HepG2 (cell line): ENCODE measurements around the gene DCDC2. TPM values are rescaled to one million over a fixed set of nuclear protein-coding genes. Genes with fewer than 3 reads are reported as not detected.

ENCODE experiments used
- ATAC-seq: fragments of 200-7000 bp; cut with Tn5 transposase; 3 replicates; pipeline ENCODE4 v1.9.1; 2020; ENCODE audit warnings: mild to moderate bottlenecking, moderate library complexity
- BruUV-seq: library from RNA; stranded (reverse); fragments of 400-500 nt; replicated peaks from 2 replicates; lab custom pipeline; 2021; lab: Mats Ljungman, UMichigan
- CTCF ChIA-PET: fragments of 300-600 bp; formaldehyde crosslinking; extraction: SDS; loops from one replicate; lab custom pipeline; 2021; ENCODE audit warnings: low total read pairs, inconsistent platforms, low intra/inter-chr PET ratio; lab: Yijun Ruan, JAX
- POLR2A ChIA-PET: fragments of 350-600 bp; sonication (Branson Sonifier 250); formaldehyde crosslinking; loops from one replicate; lab custom pipeline; 2020; ENCODE audit warnings: antibody characterized with exemption, inconsistent platforms; lab: Yijun Ruan, JAX
- DNase-seq: peaks from one replicate; pipeline ENCODE4 v3.0.0-alpha.2; 2015; ENCODE audit warnings: low spot score
- FAIRE-seq: peaks from 3 replicates; lab custom pipeline; 2011; peaks lifted over from hg19 to GRCh38; lab: Jason Lieb, UNC
- H2AFZ ChIP-seq: one replicate; pipeline ENCODE4 v1.6.1; 2011; ENCODE audit warnings: low read length, inconsistent platforms
- H3K27ac ChIP-seq: fragments of 300-600 bp; 3 replicates; pipeline ENCODE4 v1.8.0; 2011; ENCODE audit warnings: mixed run types, mild to moderate bottlenecking, mixed read lengths, low read length, inconsistent platforms; ENCODE audit not compliant: insufficient read depth; ENCODE audit errors: extremely low read length
- H3K27me3 ChIP-seq, 2 experiments: fragments of 200-600 bp in 1 of 2; 2 replicates in 1 of 2; 3 replicates in 1 of 2; pipeline versions ENCODE4 v1.6.0 to v1.8.0; 2011; ENCODE audit warnings: low read length in 2 of 2, mild to moderate bottlenecking in 2 of 2, moderate library complexity in 2 of 2, inconsistent platforms in 1 of 2; ENCODE audit not compliant: insufficient read depth in 2 of 2, control insufficient read depth in 1 of 2
- H3K36me3 ChIP-seq, 2 experiments: fragments of 200-600 bp in 1 of 2; replicated peaks in 1 of 2; 2 replicates in 1 of 2; 3 replicates in 1 of 2; pipeline versions ENCODE4 v1.5.1 to v1.8.0; 2011; ENCODE audit warnings: low read length in 2 of 2, inconsistent platforms in 1 of 2; ENCODE audit not compliant: insufficient read depth in 2 of 2, control insufficient read depth in 1 of 2
- H3K4me1 ChIP-seq: 2 replicates; pipeline ENCODE4 v1.5.1; 2012; ENCODE audit warnings: low read length, inconsistent platforms; ENCODE audit not compliant: insufficient read depth
- H3K4me2 ChIP-seq: 2 replicates; pipeline ENCODE4 v1.6.0; 2011; ENCODE audit warnings: low read depth, low read length, inconsistent platforms
- H3K4me3 ChIP-seq, 3 experiments: fragments of 200-600 bp in 1 of 3; sonication (generic), shearing (Covaris generic) in 1 of 3; replicated peaks in 1 of 3; 2 replicates each; pipeline ENCODE4 v1.5.1; 2011 to 2016; ENCODE audit warnings: low read length in 3 of 3, inconsistent platforms in 2 of 3, low read depth in 2 of 3, mild to moderate bottlenecking in 2 of 3, control low read depth in 1 of 3, mixed read lengths in 1 of 3; ENCODE audit not compliant: insufficient read depth in 1 of 3
- H3K79me2 ChIP-seq: one replicate; pipeline ENCODE4 v1.6.1; 2011; ENCODE audit warnings: low read length, inconsistent platforms; ENCODE audit not compliant: insufficient read depth
- H3K9ac ChIP-seq: 2 replicates; pipeline ENCODE4 v1.6.0; 2011; ENCODE audit warnings: mild to moderate bottlenecking, low read depth, low read length, inconsistent platforms; ENCODE audit not compliant: insufficient read depth
- H3K9me3 ChIP-seq: 2 replicates; pipeline ENCODE4 v1.5.1; 2012; ENCODE audit warnings: mild to moderate bottlenecking, low read length
- H4K20me1 ChIP-seq: 2 replicates; pipeline ENCODE4 v1.6.0; 2011; ENCODE audit warnings: inconsistent platforms, mild to moderate bottlenecking, low read length, moderate library complexity; ENCODE audit not compliant: insufficient read depth
- ARNT2 ChIP-seq: sonication (generic); formaldehyde crosslinking; IDR thresholded peaks from 2 replicates; pipeline ENCODE4 v1.8.0; 2022; ENCODE audit warnings: mild to moderate bottlenecking, low read depth, missing genetic modification reagents, moderate library complexity
- NFIC ChIP-seq: IDR thresholded peaks from 2 replicates; pipeline ENCODE4 v1.6.1; 2012; ENCODE audit warnings: mild to moderate bottlenecking, low read length, inconsistent platforms
- PITX1 ChIP-seq: sonication (generic); formaldehyde crosslinking; IDR thresholded peaks from 2 replicates; pipeline ENCODE4 v1.5.1; 2020; ENCODE audit warnings: mild to moderate bottlenecking, missing genetic modification reagents
- ZBTB20 ChIP-seq: sonication (generic); formaldehyde crosslinking; IDR thresholded peaks from 2 replicates; pipeline ENCODE4 v1.8.1; 2023; ENCODE audit warnings: missing genetic modification reagents, low read depth, mild to moderate bottlenecking, borderline replicate concordance
- ZNF33A ChIP-seq: sonication (generic); formaldehyde crosslinking; IDR thresholded peaks from 2 replicates; pipeline ENCODE4 v1.5.1; 2020; ENCODE audit warnings: missing genetic modification reagents, mild to moderate bottlenecking, moderate library complexity, borderline replicate concordance
- WGBS: methylation state at CpG from one replicate; pipeline ENCODE4 v1.1.6; 2017; ENCODE audit warnings: low lambda C conversion rate; 5-methylcytosine and 5-hydroxymethylcytosine counted together
- in situ Hi-C: cut with HindIII; loops from 2 replicates; pipeline ENCODE4 v1.10.0; 2017; ENCODE audit warnings: low pct_unique_long_range_greater_than_20kb; ENCODE audit not compliant: extremely low pct_ligation_motif_present
- intact Hi-C: fragments of 100-400 bp; cut with micrococcal nuclease; formaldehyde crosslinking; loops from one replicate; pipeline ENCODE4 v1.10.0; 2022; ENCODE audit not compliant: unreplicated experiment
- polyA plus RNA-seq, 8 experiments: library from polyadenylated mRNA; depleted of rRNA in 3 of 8; stranded (reverse) in 7 of 8; unstranded in 1 of 8; fragments of >200 nt; fragmentation: Illumina TruSeq in 4 of 8; extraction: Trizol in 4 of 8; gene quantifications; 2 replicates each; pipeline versions ENCODE4 v1.2.1 to v1.2.3, GENCODE V29; 2011 to 2016; ENCODE audit warnings: low read depth in 4 of 8, missing spikeins in 1 of 8, mixed read lengths in 1 of 8; ENCODE audit not compliant: insufficient read depth in 1 of 8
- total RNA-seq, 5 experiments: library from RNA; depleted of rRNA; stranded (reverse); fragments of >200 nt; fragmentation: Illumina TruSeq; extraction: Trizol; gene quantifications; 2 replicates each; pipeline ENCODE4 v1.2.3, GENCODE V29; 2016; ENCODE audit warnings: low read depth in 1 of 5
- TF ChIP-seq, protein P1 (sequence below): sonication (generic); formaldehyde crosslinking; IDR thresholded peaks from 2 replicates; pipeline ENCODE4 v1.5.1; 2020; ENCODE audit warnings: missing genetic modification reagents, mild to moderate bottlenecking, borderline replicate concordance
- TF ChIP-seq, protein P2 (sequence below): sonication (generic); formaldehyde crosslinking; IDR thresholded peaks from 2 replicates; pipeline ENCODE4 v1.8.0; 2022; ENCODE audit warnings: mild to moderate bottlenecking, missing genetic modification reagents
- TF ChIP-seq, protein P3 (sequence below): sonication (generic); formaldehyde crosslinking; IDR thresholded peaks from 2 replicates; pipeline ENCODE4 v1.4.0; 2020; ENCODE audit warnings: missing genetic modification reagents
- TF ChIP-seq, protein P4 (sequence below): sonication (generic); formaldehyde crosslinking; IDR thresholded peaks from 2 replicates; pipeline ENCODE4 v1.9.0; 2021; ENCODE audit warnings: missing genetic modification reagents, mild to moderate bottlenecking, borderline replicate concordance

DCDC2 gene
- total and polyA plus RNA-seq, 2 of the 13 experiments (the other 11 are each of a cell fraction or from before 2014, with no cell fraction given), result 9.0 to 36.2 TPM

DNA sequence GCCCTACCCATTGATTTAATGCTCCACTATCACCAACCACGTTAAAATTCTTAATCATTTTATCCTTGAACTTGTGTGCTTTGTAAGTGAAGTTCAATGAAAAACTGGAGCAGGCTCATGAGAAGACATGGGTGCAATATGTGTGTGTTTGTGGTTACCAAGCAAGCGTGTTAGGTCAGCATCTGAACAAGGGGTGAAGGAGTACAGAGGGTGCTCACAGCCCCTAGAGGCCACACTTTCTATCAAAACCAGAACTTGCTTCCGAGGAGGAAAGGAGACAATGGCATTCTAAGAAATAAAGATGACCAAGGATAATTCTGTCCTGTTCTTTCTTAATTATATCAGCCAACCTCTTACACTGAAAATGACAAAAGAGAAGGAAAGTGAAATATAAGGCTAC lies 138.2 kb downstream of the DCDC2 start:
- FAIRE-seq (no peak), DNase-seq (no peak), ATAC-seq (0 out of 3 replicates have a peak, but pooled peaks have one; percentile 31)
- BruUV-seq, result no TSS peak
- Histone ChIP-seq H2AFZ (no peak overlapping the region), H3K4me2 (no peak overlapping the region), H3K4me1 (peaks cover 14% of the 10 kb centered on the region), H3K79me2 (no peaks in the 10 kb centered on the region), H4K20me1 (peaks cover 8% of the 10 kb centered on the region; the same call in 1 of the 2 replicates), H3K9ac (no peak overlapping the region), H3K9me3 (no peaks in the 10 kb centered on the region), H3K27me3 (no peaks in the 10 kb centered on the region), H3K36me3 (peaks cover 16 to 41% of the 10 kb centered on the region in 2 experiments), H3K4me3 (no peak overlapping the region), H3K27ac (no peak overlapping the region)
- ChIA-PET CTCF (no interaction called here), POLR2A (no interaction called here)
- TF ChIP-seq ZNF33A, result no peak
- TF ChIP-seq, protein P1, sequence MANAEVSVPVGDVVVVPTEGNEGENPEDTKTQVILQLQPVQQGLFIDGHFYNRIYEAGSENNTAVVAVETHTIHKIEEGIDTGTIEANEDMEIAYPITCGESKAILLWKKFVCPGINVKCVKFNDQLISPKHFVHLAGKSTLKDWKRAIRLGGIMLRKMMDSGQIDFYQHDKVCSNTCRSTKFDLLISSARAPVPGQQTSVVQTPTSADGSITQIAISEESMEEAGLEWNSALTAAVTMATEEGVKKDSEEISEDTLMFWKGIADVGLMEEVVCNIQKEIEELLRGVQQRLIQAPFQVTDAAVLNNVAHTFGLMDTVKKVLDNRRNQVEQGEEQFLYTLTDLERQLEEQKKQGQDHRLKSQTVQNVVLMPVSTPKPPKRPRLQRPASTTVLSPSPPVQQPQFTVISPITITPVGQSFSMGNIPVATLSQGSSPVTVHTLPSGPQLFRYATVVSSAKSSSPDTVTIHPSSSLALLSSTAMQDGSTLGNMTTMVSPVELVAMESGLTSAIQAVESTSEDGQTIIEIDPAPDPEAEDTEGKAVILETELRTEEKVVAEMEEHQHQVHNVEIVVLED (CRISPR knock-in tag), result no peak
- TF ChIP-seq, protein P2, sequence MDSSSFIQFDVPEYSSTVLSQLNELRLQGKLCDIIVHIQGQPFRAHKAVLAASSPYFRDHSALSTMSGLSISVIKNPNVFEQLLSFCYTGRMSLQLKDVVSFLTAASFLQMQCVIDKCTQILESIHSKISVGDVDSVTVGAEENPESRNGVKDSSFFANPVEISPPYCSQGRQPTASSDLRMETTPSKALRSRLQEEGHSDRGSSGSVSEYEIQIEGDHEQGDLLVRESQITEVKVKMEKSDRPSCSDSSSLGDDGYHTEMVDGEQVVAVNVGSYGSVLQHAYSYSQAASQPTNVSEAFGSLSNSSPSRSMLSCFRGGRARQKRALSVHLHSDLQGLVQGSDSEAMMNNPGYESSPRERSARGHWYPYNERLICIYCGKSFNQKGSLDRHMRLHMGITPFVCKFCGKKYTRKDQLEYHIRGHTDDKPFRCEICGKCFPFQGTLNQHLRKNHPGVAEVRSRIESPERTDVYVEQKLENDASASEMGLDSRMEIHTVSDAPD (CRISPR knock-in tag), result no peak
- no peak for TF ChIP-seq NFIC
- intact Hi-C loops, result no loop called here
- WGBS, result 78% methylated on average over 3 of the region's 3 CpGs
- in situ Hi-C loops, result no loop called here

DNA sequence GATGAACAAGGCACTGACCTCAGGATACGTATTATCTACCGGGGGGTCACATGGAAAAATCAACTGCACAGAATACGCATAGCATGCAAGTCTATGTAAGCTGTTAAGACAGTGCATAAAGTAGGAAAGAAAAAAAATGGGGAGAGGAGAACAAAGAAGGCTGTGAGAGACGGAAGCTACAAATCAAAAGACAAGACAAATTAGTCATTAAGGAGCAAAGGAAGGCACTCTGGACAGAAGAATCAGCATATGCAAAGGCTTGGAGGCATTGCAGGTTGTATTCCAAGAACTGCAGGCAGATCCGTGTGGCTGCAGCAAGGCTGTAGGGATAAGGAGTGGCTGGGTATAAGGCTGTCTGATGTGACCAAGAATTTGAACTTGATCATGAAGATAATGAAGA lies 142.9 kb downstream of the DCDC2 start:
- Histone ChIP-seq H3K4me3 (no peak overlapping the region), H3K27me3 (no peaks in the 10 kb centered on the region), H3K4me2 (no peak overlapping the region), H2AFZ (no peak overlapping the region), H3K9ac (no peak overlapping the region), H3K36me3 (peaks cover 17 to 39% of the 10 kb centered on the region in 2 experiments), H3K4me1 (no peaks in the 10 kb centered on the region), H3K79me2 (no peaks in the 10 kb centered on the region), H4K20me1 (peaks cover 8% of the 10 kb centered on the region; the same call in 1 of the 2 replicates), H3K27ac (no peak overlapping the region), H3K9me3 (no peaks in the 10 kb centered on the region)
- no peak for ATAC-seq
- intact Hi-C loops, result no loop called here
- ChIA-PET POLR2A (no interaction called here), CTCF (no interaction called here)
- WGBS, result 96% methylated on average over 5 of the region's 5 CpGs
- FAIRE-seq, result no peak
- in situ Hi-C loops, result no loop called here
- TF ChIP-seq ARNT2 (no peak), PITX1 (CRISPR knock-in tag) (no peak), ZBTB20 (CRISPR knock-in tag) (no peak)
- TF ChIP-seq, protein P3, sequence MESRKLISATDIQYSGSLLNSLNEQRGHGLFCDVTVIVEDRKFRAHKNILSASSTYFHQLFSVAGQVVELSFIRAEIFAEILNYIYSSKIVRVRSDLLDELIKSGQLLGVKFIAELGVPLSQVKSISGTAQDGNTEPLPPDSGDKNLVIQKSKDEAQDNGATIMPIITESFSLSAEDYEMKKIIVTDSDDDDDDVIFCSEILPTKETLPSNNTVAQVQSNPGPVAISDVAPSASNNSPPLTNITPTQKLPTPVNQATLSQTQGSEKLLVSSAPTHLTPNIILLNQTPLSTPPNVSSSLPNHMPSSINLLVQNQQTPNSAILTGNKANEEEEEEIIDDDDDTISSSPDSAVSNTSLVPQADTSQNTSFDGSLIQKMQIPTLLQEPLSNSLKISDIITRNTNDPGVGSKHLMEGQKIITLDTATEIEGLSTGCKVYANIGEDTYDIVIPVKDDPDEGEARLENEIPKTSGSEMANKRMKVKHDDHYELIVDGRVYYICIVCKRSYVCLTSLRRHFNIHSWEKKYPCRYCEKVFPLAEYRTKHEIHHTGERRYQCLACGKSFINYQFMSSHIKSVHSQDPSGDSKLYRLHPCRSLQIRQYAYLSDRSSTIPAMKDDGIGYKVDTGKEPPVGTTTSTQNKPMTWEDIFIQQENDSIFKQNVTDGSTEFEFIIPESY, result no peak
- TF ChIP-seq, protein P4, sequence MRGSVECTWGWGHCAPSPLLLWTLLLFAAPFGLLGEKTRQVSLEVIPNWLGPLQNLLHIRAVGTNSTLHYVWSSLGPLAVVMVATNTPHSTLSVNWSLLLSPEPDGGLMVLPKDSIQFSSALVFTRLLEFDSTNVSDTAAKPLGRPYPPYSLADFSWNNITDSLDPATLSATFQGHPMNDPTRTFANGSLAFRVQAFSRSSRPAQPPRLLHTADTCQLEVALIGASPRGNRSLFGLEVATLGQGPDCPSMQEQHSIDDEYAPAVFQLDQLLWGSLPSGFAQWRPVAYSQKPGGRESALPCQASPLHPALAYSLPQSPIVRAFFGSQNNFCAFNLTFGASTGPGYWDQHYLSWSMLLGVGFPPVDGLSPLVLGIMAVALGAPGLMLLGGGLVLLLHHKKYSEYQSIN, result no peak
- no TSS peak for BruUV-seq
- DNase-seq, result no peak
